Upper lobe of right lung (tissue), 1 donor: ENCODE measurements around the gene MACROH2A2. TPM values are rescaled to one million over a fixed set of nuclear protein-coding genes. Genes with fewer than 3 reads are reported as not detected.
"Not testable (repeated sequence)": the region's sequence is repeated elsewhere in the genome, so short reads cannot be mapped to it uniquely, and the experiment has no call there.

Source experiments
- ATAC-seq: fragments of 200-7000 bp; cut with Tn5 transposase; one replicate; pipeline ENCODE4 v1.9.1; 2020; ENCODE audit warnings: mild to moderate bottlenecking, moderate library complexity
- DNase-seq: peaks from one replicate; pipeline ENCODE4 v3.0.0-alpha.2; 2020
- H3K27ac ChIP-seq: fragments of 200-600 bp; one replicate; pipeline ENCODE4 v1.8.0; 2022
- H3K27me3 ChIP-seq: fragments of 200-600 bp; one replicate; pipeline ENCODE4 v1.8.0; 2022; ENCODE audit warnings: mild to moderate bottlenecking
- H3K36me3 ChIP-seq: fragments of 200-600 bp; one replicate; pipeline ENCODE4 v1.8.0; 2022
- H3K4me1 ChIP-seq: fragments of 200-600 bp; one replicate; pipeline ENCODE4 v1.8.0; 2022
- H3K4me3 ChIP-seq: fragments of 200-600 bp; one replicate; pipeline ENCODE4 v1.8.0; 2022; ENCODE audit warnings: mild to moderate bottlenecking
- H3K9me3 ChIP-seq: fragments of 200-600 bp; one replicate; pipeline ENCODE4 v1.8.0; 2022
- CTCF ChIP-seq: fragments of 200-600 bp; IDR thresholded peaks from one replicate; pipeline ENCODE4 v1.8.0; 2022; ENCODE audit warnings: antibody characterized with exemption
- intact Hi-C: fragments of 100-400 bp; cut with DNase I; formaldehyde crosslinking; loops from one replicate; pipeline ENCODE4 v1.11.0; 2022
- total RNA-seq: library from RNA; stranded (reverse); fragmentation: NEBNext Ultra II Directional; extraction: Animal tissue kit (Norgen Biotek cat#: 25700); gene quantifications from one replicate; pipeline ENCODE4 v1.2.1, GENCODE V29; 2021
- donor health status: DM: no; HTN: yes; CAD: no; lungs with severe emphysema.

The MACROH2A2 gene
- total RNA-seq, 1 donor from 2014 or later: 6.5 TPM

DNA sequence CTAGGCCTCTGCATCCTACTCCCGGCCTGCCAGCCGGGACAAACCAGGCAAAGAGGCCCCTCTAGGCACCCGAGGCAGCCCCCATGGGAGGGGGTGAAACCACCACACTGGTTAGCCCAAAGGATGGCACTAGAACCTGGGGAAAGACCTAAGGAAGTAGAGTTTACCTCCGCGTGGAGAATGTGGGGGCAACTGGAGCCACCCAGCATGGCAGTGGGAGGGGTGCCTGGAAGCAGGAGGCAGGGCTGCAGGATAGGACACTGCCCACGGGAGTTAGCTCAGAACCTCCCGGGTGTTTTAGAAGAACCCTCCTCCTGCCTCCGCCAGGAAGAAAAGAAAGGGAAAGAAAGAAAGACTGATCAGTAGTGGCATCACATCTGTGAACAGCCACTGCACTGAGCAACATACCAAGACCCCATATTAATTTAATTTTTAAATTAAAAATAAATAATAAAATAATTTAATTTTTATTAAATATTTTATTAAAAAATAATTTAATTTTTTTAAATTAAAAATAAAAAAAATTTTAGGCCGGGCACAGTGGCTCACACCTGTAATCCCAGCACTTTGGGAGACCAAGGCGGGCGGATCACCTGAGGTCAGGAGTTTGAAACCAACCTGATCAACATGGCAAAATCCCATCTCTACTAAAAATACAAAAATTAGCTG lies 68.8 kb downstream of the MACROH2A2 start:
- H3K36me3 ChIP-seq: peaks cover 13% of the 10 kb centered on the region
- no peak for TF ChIP-seq CTCF
- intact Hi-C loops: no loop called here
- no peaks in the 10 kb centered on the region for H3K4me1 ChIP-seq
- ATAC-seq (no peak), DNase-seq (no peak)
- H3K4me3 ChIP-seq: no peak overlapping the region
- no peak overlapping the region for H3K27ac ChIP-seq
- H3K9me3 ChIP-seq: no peaks in the 10 kb centered on the region
- H3K27me3 ChIP-seq: no peaks in the 10 kb centered on the region

- Histone ChIP-seq H3K4me1 (no peaks in the 10 kb centered on the region), H3K36me3 (peaks cover 13% of the 10 kb centered on the region), H3K27ac (no peak overlapping the region), H3K9me3 (no peaks in the 10 kb centered on the region), H3K27me3 (no peaks in the 10 kb centered on the region), H3K4me3 (no peak overlapping the region)
- intact Hi-C loops: no loop called here
- TF ChIP-seq CTCF: no peak
- DNase-seq: no peak
- ATAC-seq: no peak
These were observed 70.1 kb downstream of the MACROH2A2 start for GRCh38 chr10:70122742-70123141.

DNA sequence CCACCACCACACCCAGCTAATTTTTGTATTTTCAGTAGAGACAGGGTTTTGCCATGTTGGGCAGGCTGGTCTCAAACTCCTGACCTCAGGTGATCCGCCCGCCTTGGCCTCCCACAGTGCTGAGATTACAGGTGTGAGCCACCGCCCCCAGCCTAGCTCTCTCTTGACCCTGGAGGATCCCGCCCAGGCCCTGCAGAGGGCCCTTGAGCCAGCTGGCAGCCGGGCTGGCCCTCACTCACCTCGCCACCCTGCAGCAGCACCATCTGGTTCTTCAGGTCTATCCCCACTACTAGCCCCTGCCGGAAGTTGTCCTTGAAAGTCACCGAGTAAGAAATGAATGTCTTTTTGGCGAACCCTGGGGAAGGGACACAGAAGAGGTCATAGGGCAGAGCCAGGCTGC lies 70.5 kb downstream of the MACROH2A2 start:
- DNase-seq, ATAC-seq, H3K27ac ChIP-seq, H3K9me3 ChIP-seq, H3K4me3 ChIP-seq, H3K4me1 ChIP-seq, H3K27me3 ChIP-seq, intact Hi-C loops: not testable (repeated sequence)
- peaks cover 13% of the 10 kb centered on the region for H3K36me3 ChIP-seq

DNA sequence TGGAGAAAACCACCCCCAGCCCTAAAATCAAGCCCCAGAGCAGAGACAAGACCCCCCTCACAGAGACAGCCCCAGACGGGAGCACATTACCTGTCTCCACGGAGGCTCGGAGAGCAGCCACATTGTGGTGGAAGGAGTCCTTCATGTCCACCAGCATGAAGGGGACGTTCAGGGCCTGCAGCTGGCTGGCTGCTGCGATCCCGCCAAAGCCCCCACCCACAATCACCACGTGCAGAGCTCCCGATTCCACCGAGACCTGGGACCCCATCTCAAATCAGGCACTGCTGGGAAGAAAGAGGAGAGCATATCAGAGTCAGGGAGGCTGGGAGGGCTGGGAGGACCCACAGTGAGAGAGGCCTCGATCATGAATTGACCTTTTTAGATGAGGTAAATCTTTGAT lies 71.2 kb downstream of the MACROH2A2 start:
- no peak for DNase-seq

DNA sequence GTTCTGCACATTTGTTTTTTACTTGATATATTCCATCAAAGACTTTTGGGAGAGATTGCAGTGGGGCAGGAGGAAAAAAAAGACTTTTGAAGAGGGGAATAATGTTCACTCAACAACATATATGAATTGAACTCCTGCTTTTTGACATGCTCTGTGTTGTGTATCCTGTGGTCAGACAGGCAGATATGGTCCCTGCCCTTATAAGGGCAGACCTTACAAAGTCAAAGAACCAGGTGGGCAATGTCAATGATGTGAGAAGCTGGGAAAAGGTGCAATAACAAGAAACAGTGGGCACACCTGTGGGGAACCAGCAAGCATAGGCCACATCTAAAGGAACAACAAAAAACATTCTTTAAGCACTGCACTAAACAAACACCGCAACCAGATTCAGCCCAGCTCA lies 71.8 kb downstream of the MACROH2A2 start:
- no peak for TF ChIP-seq CTCF
- ATAC-seq (no peak), DNase-seq (no peak)
- Histone ChIP-seq H3K27me3 (no peaks in the 10 kb centered on the region), H3K4me1 (no peaks in the 10 kb centered on the region), H3K9me3 (no peaks in the 10 kb centered on the region), H3K4me3 (no peak overlapping the region), H3K36me3 (peaks cover 17% of the 10 kb centered on the region), H3K27ac (no peak overlapping the region)
- intact Hi-C loops: no loop called here

More for the DNA sequence above, 71.2 kb downstream of the MACROH2A2 start:
- no peak overlapping the region for H3K27ac ChIP-seq
- ATAC-seq: no peak
- H3K9me3 ChIP-seq: no peaks in the 10 kb centered on the region
- H3K4me1 ChIP-seq: no peaks in the 10 kb centered on the region
- no peak for TF ChIP-seq CTCF
- H3K27me3 ChIP-seq: no peaks in the 10 kb centered on the region
- intact Hi-C loops: no loop called here
- no peak overlapping the region for H3K4me3 ChIP-seq
- peaks cover 19% of the 10 kb centered on the region for H3K36me3 ChIP-seq

GRCh38 chr10:70124918-70125317 lies 72.3 kb downstream of the MACROH2A2 start:
- no peaks in the 10 kb centered on the region for H3K4me1 ChIP-seq
- H3K4me3 ChIP-seq: no peak overlapping the region
- H3K9me3 ChIP-seq: no peaks in the 10 kb centered on the region
- TF ChIP-seq CTCF: no peak
- no peak overlapping the region for H3K27ac ChIP-seq
- no peaks in the 10 kb centered on the region for H3K27me3 ChIP-seq
- DNase-seq (no peak), ATAC-seq (no peak)
- intact Hi-C loops: no loop called here
- peaks cover 12% of the 10 kb centered on the region for H3K36me3 ChIP-seq
